HEK293 (cell line): ENCODE results near the gene CDC42EP3.

Source experiments
- CTCF ChIA-PET: fragments of 350-600 bp; formaldehyde crosslinking; extraction: SDS; loops from one replicate; lab custom pipeline; 2021; ENCODE audit warnings: antibody characterized with exemption; lab: Yijun Ruan, JAX
- POLR2A ChIA-PET: fragments of 300-600 bp; formaldehyde crosslinking; extraction: SDS; loops from one replicate; lab custom pipeline; 2020; ENCODE audit warnings: antibody characterized with exemption, inconsistent platforms; lab: Yijun Ruan, JAX
- H3K27ac ChIP-seq: fragments of 200-500 bp; sonication (Bioruptor generic); 2 replicates; pipeline ENCODE4 v1.5.1; 2014; ENCODE audit warnings: low read depth, low read length, control low read depth, inconsistent platforms; ENCODE audit errors: extremely low read depth
- H3K36me3 ChIP-seq, 2 experiments: fragments of 200-500 bp in 1 of 2; sonication (Bioruptor generic) in 1 of 2; 1 replicate in 1 of 2; 2 replicates in 1 of 2; pipeline ENCODE4 v1.5.1; 2014 to 2017; ENCODE audit warnings: inconsistent platforms in 2 of 2, low read length in 2 of 2; ENCODE audit not compliant: control insufficient read depth in 2 of 2, insufficient read depth in 1 of 2
- H3K4me1 ChIP-seq: fragments of 200-500 bp; sonication (Bioruptor generic); 2 replicates; pipeline ENCODE4 v1.5.1; 2014; ENCODE audit warnings: mild to moderate bottlenecking, low read length, inconsistent platforms; ENCODE audit not compliant: control insufficient read depth, insufficient read depth
- H3K4me3 ChIP-seq: 2 replicates; pipeline ENCODE4 v1.5.1; 2011; ENCODE audit warnings: low read depth, mild to moderate bottlenecking, control low read depth, low read length, moderate library complexity
- H3K9me3 ChIP-seq: fragments of 200-500 bp; sonication (Bioruptor generic); 2 replicates; pipeline ENCODE4 v1.5.1; 2014; ENCODE audit warnings: low read depth, low read length, inconsistent platforms; ENCODE audit not compliant: control insufficient read depth, insufficient read depth
- BCL11B ChIP-seq: fragments of 450-650 bp; formaldehyde crosslinking; IDR thresholded peaks from 2 replicates; pipeline ENCODE4 v1.5.1; 2016; ENCODE audit warnings: low read depth, missing biosample characterization, missing genetic modification characterization
- EGR2 ChIP-seq: fragments of 450-650 bp; formaldehyde crosslinking; IDR thresholded peaks from 2 replicates; pipeline ENCODE4 v1.5.1; 2016; ENCODE audit warnings: low read depth, missing biosample characterization, missing genetic modification characterization
- HOXC10 ChIP-seq: sonication (generic); formaldehyde crosslinking; IDR thresholded peaks from 2 replicates; pipeline ENCODE4 v1.8.1; 2023; ENCODE audit warnings: mild to moderate bottlenecking, missing genetic modification reagents
- KLF8 ChIP-seq: fragments of 450-650 bp; formaldehyde crosslinking; IDR thresholded peaks from 2 replicates; pipeline ENCODE4 v1.5.1; 2016; ENCODE audit warnings: missing biosample characterization, missing genetic modification characterization
- MEIS1 ChIP-seq: sonication (generic); formaldehyde crosslinking; IDR thresholded peaks from 2 replicates; pipeline ENCODE4 v1.8.1; 2022; ENCODE audit warnings: missing genetic modification reagents, mild to moderate bottlenecking, borderline replicate concordance
- PRDM1 ChIP-seq: fragments of 450-650 bp; formaldehyde crosslinking; IDR thresholded peaks from 2 replicates; pipeline ENCODE4; 2016; ENCODE audit warnings: missing biosample characterization, missing genetic modification characterization
- SCRT1 ChIP-seq: fragments of 450-650 bp; formaldehyde crosslinking; IDR thresholded peaks from 2 replicates; pipeline ENCODE4 v1.5.1; 2016; ENCODE audit warnings: missing biosample characterization, missing genetic modification characterization, borderline replicate concordance
- TRIM28 ChIP-seq: IDR thresholded peaks from 2 replicates; pipeline ENCODE4 v1.6.1; 2011; ENCODE audit warnings: low read length, control low read depth, borderline replicate concordance
- ZBTB21 ChIP-seq: fragments of 450-650 bp; formaldehyde crosslinking; IDR thresholded peaks from 2 replicates; pipeline ENCODE4 v1.5.1; 2017; ENCODE audit warnings: missing biosample characterization, missing genetic modification characterization
- ZNF132 ChIP-seq: fragments of 450-650 bp; formaldehyde crosslinking; IDR thresholded peaks from 2 replicates; pipeline ENCODE4 v1.5.1; 2017; ENCODE audit warnings: missing biosample characterization, missing genetic modification characterization, borderline replicate concordance
- ZNF169 ChIP-seq: fragments of 450-650 bp; formaldehyde crosslinking; IDR thresholded peaks from 2 replicates; pipeline ENCODE4 v1.5.1; 2016; ENCODE audit warnings: missing biosample characterization, missing genetic modification characterization
- ZNF239 ChIP-seq: fragments of 450-650 bp; formaldehyde crosslinking; IDR thresholded peaks from 2 replicates; pipeline ENCODE4 v1.5.1; 2016; ENCODE audit warnings: missing biosample characterization, missing genetic modification characterization
- ZNF335 ChIP-seq: fragments of 450-650 bp; formaldehyde crosslinking; conservative IDR thresholded peaks from 2 replicates; pipeline ENCODE4 v1.5.1; 2016; ENCODE audit warnings: missing biosample characterization, missing genetic modification characterization
- ZNF426 ChIP-seq: fragments of 450-650 bp; formaldehyde crosslinking; IDR thresholded peaks from 2 replicates; pipeline ENCODE4 v1.5.1; 2017; ENCODE audit warnings: missing biosample characterization, missing genetic modification characterization, mild to moderate bottlenecking, inconsistent platforms, moderate library complexity
- ZNF621 ChIP-seq: fragments of 450-650 bp; formaldehyde crosslinking; IDR thresholded peaks from 2 replicates; pipeline ENCODE4 v1.5.1; 2017; ENCODE audit warnings: missing biosample characterization, missing genetic modification characterization
- ZNF623 ChIP-seq: fragments of 450-650 bp; formaldehyde crosslinking; IDR thresholded peaks from 2 replicates; pipeline ENCODE4 v1.5.1; 2016; ENCODE audit warnings: missing biosample characterization, missing genetic modification characterization
- ZNF629 ChIP-seq: fragments of 450-650 bp; formaldehyde crosslinking; IDR thresholded peaks from 2 replicates; pipeline ENCODE4 v1.5.1; 2017; ENCODE audit warnings: missing biosample characterization, missing genetic modification characterization
- ZNF747 ChIP-seq: fragments of 450-650 bp; formaldehyde crosslinking; IDR thresholded peaks from 2 replicates; pipeline ENCODE4 v1.5.1; 2016; ENCODE audit warnings: missing biosample characterization, missing genetic modification characterization
- ZNF830 ChIP-seq: fragments of 450-650 bp; IDR thresholded peaks from 2 replicates; pipeline ENCODE4 v1.5.0; 2018; ENCODE audit warnings: missing biosample characterization, missing genetic modification characterization, low read depth, mild to moderate bottlenecking, moderate library complexity
- TF ChIP-seq, protein P1 (sequence below): fragments of 450-650 bp; formaldehyde crosslinking; IDR thresholded peaks from 2 replicates; pipeline ENCODE4 v1.5.1; 2016; ENCODE audit warnings: missing biosample characterization, missing genetic modification characterization
- TF ChIP-seq, protein P2 (sequence below): fragments of 450-650 bp; formaldehyde crosslinking; IDR thresholded peaks from 2 replicates; pipeline ENCODE4 v1.5.1; 2017; ENCODE audit warnings: missing biosample characterization, missing genetic modification characterization
- TF ChIP-seq, protein P3 (sequence below): fragments of 450-650 bp; formaldehyde crosslinking; IDR thresholded peaks from 2 replicates; pipeline ENCODE4 v1.5.1; 2016; ENCODE audit warnings: missing biosample characterization, missing genetic modification characterization, borderline replicate concordance

The CDC42EP3 gene

DNA sequence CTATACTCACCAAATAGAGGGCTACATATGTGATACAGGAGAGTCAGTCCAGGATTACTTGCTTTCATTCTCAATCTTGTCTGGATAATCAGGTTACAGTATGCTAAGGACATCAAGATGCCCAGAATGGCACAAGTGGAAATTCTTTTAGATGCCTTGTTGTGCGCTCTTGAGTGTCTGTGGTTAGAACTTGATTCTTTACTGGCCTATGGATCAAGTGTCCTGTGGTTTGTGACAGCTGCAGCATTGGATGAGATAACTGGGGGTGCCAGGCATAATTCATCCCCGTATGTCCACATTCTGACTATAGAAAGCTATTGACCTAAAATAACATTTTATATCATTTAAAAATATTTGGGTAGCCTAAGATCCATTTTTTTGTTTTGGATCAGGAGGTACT lies 40.1 kb downstream of the CDC42EP3 start:
- ChIA-PET POLR2A (no interaction called here), CTCF (interaction anchor here (1.2 kb wide), 1 partner anchor 201 kb away, joined by 3 read pairs; no protein-coding TSS in a partner anchor)
- no peaks in the 10 kb centered on the region for H3K36me3 ChIP-seq
- peaks cover 24% of the 10 kb centered on the region for H3K4me1 ChIP-seq
- H3K9me3 ChIP-seq: no peaks in the 10 kb centered on the region
- no peak overlapping the region for H3K4me3 ChIP-seq
- no peak overlapping the region; the same call in 1 of the 2 replicates for H3K27ac ChIP-seq
- TF ChIP-seq ZNF335 (tag by site-specific recombination) (peak; percentile 24; the same call in 1 of the 2 replicates), BCL11B (tag by site-specific recombination) (no peak)

DNA sequence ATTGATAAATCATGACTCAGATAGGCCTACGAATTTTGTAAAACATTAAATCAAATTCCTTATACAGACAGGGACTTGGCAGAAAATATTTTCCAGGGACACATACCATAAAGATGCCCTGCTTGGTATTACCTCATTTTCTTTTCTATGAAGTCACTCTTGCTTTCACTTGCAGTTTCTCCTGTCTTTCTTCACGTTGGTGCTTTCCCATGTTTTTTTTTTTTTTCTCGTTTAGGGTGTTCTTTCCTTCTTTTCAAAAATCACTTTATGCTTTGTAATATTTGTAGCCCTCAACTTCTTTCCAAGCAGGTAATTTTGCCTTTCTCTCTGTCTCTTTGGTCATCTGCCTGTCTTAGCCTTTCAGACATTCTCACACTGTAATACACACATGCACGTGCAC lies 40.7 kb downstream of the CDC42EP3 start:
- Histone ChIP-seq H3K9me3 (no peaks in the 10 kb centered on the region), H3K4me1 (peaks cover 24% of the 10 kb centered on the region), H3K4me3 (no peak overlapping the region), H3K36me3 (no peaks in the 10 kb centered on the region), H3K27ac (no peak overlapping the region)
- ChIA-PET POLR2A (no interaction called here), CTCF (interaction anchor here (1.2 kb wide), 1 partner anchor 202 kb away, joined by 3 read pairs; no protein-coding TSS in a partner anchor)
- no peak for TF ChIP-seq ZNF623 (tag by site-specific recombination)
- TF ChIP-seq PRDM1 (tag by site-specific recombination): peak; percentile 78
- peak; percentile 74 for TF ChIP-seq ZBTB21 (tag by site-specific recombination)
- TF ChIP-seq ZNF169 (tag by site-specific recombination): no peak
- TF ChIP-seq KLF8 (tag by site-specific recombination): no peak
- TF ChIP-seq ZNF830 (tag by site-specific recombination): no peak
- no peak for TF ChIP-seq ZNF629 (tag by site-specific recombination)
- TF ChIP-seq, all 188 proteins: peak for 2

DNA sequence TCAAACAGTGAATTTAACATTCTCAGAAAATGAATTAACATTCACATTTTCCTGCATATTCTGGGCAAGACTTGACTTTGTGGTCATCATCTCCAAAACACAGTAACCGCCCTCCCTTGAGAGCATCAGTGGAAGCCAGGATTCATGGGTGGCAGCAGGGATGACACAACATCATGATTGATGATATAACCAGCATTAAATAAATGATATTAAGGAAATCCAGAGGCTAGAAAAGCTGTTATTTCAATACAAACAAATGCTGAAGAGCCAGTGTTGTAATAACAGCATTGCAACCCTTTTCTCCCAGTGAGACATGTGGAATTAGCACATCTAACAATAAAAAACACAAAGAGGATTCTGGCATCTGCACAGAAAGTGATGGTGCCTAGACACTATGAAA lies 41.1 kb downstream of the CDC42EP3 start:
- Histone ChIP-seq H3K4me1 (peaks cover 24% of the 10 kb centered on the region), H3K36me3 (no peaks in the 10 kb centered on the region), H3K27ac (no peak overlapping the region), H3K4me3 (no peak overlapping the region), H3K9me3 (no peaks in the 10 kb centered on the region)
- ChIA-PET CTCF (no interaction called here), POLR2A (no interaction called here)
- TF ChIP-seq ZNF239: no peak
- TF ChIP-seq ZNF830 (tag by site-specific recombination): no peak
- TF ChIP-seq ZNF621 (tag by site-specific recombination): no peak
- no peak for TF ChIP-seq ZNF426
- TF ChIP-seq, protein P1, sequence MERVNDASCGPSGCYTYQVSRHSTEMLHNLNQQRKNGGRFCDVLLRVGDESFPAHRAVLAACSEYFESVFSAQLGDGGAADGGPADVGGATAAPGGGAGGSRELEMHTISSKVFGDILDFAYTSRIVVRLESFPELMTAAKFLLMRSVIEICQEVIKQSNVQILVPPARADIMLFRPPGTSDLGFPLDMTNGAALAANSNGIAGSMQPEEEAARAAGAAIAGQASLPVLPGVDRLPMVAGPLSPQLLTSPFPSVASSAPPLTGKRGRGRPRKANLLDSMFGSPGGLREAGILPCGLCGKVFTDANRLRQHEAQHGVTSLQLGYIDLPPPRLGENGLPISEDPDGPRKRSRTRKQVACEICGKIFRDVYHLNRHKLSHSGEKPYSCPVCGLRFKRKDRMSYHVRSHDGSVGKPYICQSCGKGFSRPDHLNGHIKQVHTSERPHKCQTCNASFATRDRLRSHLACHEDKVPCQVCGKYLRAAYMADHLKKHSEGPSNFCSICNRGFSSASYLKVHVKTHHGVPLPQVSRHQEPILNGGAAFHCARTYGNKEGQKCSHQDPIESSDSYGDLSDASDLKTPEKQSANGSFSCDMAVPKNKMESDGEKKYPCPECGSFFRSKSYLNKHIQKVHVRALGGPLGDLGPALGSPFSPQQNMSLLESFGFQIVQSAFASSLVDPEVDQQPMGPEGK (tag by site-specific recombination): no peak
- no peak for TF ChIP-seq EGR2 (tag by site-specific recombination)
- no peak for TF ChIP-seq TRIM28
- TF ChIP-seq, protein P2, sequence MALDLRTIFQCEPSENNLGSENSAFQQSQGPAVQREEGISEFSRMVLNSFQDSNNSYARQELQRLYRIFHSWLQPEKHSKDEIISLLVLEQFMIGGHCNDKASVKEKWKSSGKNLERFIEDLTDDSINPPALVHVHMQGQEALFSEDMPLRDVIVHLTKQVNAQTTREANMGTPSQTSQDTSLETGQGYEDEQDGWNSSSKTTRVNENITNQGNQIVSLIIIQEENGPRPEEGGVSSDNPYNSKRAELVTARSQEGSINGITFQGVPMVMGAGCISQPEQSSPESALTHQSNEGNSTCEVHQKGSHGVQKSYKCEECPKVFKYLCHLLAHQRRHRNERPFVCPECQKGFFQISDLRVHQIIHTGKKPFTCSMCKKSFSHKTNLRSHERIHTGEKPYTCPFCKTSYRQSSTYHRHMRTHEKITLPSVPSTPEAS (tag by site-specific recombination): no peak
- no peak for TF ChIP-seq HOXC10 (CRISPR knock-in tag)
- no peak for TF ChIP-seq SCRT1 (tag by site-specific recombination)
- TF ChIP-seq ZNF747 (tag by site-specific recombination): no peak
- no peak for TF ChIP-seq ZNF132 (tag by site-specific recombination)
- TF ChIP-seq, protein P3, sequence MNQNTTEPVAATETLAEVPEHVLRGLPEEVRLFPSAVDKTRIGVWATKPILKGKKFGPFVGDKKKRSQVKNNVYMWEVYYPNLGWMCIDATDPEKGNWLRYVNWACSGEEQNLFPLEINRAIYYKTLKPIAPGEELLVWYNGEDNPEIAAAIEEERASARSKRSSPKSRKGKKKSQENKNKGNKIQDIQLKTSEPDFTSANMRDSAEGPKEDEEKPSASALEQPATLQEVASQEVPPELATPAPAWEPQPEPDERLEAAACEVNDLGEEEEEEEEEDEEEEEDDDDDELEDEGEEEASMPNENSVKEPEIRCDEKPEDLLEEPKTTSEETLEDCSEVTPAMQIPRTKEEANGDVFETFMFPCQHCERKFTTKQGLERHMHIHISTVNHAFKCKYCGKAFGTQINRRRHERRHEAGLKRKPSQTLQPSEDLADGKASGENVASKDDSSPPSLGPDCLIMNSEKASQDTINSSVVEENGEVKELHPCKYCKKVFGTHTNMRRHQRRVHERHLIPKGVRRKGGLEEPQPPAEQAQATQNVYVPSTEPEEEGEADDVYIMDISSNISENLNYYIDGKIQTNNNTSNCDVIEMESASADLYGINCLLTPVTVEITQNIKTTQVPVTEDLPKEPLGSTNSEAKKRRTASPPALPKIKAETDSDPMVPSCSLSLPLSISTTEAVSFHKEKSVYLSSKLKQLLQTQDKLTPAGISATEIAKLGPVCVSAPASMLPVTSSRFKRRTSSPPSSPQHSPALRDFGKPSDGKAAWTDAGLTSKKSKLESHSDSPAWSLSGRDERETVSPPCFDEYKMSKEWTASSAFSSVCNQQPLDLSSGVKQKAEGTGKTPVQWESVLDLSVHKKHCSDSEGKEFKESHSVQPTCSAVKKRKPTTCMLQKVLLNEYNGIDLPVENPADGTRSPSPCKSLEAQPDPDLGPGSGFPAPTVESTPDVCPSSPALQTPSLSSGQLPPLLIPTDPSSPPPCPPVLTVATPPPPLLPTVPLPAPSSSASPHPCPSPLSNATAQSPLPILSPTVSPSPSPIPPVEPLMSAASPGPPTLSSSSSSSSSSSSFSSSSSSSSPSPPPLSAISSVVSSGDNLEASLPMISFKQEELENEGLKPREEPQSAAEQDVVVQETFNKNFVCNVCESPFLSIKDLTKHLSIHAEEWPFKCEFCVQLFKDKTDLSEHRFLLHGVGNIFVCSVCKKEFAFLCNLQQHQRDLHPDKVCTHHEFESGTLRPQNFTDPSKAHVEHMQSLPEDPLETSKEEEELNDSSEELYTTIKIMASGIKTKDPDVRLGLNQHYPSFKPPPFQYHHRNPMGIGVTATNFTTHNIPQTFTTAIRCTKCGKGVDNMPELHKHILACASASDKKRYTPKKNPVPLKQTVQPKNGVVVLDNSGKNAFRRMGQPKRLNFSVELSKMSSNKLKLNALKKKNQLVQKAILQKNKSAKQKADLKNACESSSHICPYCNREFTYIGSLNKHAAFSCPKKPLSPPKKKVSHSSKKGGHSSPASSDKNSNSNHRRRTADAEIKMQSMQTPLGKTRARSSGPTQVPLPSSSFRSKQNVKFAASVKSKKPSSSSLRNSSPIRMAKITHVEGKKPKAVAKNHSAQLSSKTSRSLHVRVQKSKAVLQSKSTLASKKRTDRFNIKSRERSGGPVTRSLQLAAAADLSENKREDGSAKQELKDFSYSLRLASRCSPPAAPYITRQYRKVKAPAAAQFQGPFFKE (tag by site-specific recombination): no peak
- TF ChIP-seq MEIS1 (CRISPR knock-in tag): no peak
- no peak for TF ChIP-seq ZBTB21 (tag by site-specific recombination)
